BE2C (cell line): ENCODE results near the gene NXPH4.

Experiments used
- DNase-seq: peaks from one replicate; pipeline ENCODE4 v3.0.0-alpha.2; 2020
- H3K27me3 ChIP-seq: fragments of 250-450 bp; sonication (Bioruptor Pico); 2 replicates; pipeline ENCODE4 v1.5.1; 2020; ENCODE audit warnings: mild to moderate bottlenecking
- H3K36me3 ChIP-seq: fragments of 250-450 bp; sonication (Bioruptor Pico); 2 replicates; pipeline ENCODE4 v1.5.1; 2020; ENCODE audit warnings: mild to moderate bottlenecking
- H3K4me1 ChIP-seq: fragments of 250-450 bp; sonication (Bioruptor Pico); 2 replicates; pipeline ENCODE4 v1.5.1; 2020
- H3K4me3 ChIP-seq: 2 replicates; pipeline ENCODE4 v1.5.1; 2011; ENCODE audit warnings: low read depth, low read length
- H3K9me3 ChIP-seq: fragments of 250-450 bp; sonication (Bioruptor Pico); 2 replicates; pipeline ENCODE4 v1.5.1; 2020
- CTCF ChIP-seq: IDR thresholded peaks from 2 replicates; pipeline ENCODE4 v1.5.1; 2012; ENCODE audit warnings: mild to moderate bottlenecking, low read depth, low read length

NXPH4 gene

GRCh38 chr12:57198329-57198728, 18.3 kb upstream of the NXPH4 start:
- Histone ChIP-seq H3K27me3 (no peaks in the 10 kb centered on the region), H3K36me3 (no peaks in the 10 kb centered on the region), H3K4me1 (no peaks in the 10 kb centered on the region), H3K9me3 (no peaks in the 10 kb centered on the region), H3K4me3 (no peak overlapping the region)
- no peak for TF ChIP-seq CTCF
- DNase-seq, result no peak

GRCh38 chr12:57199191-57199590, 17.4 kb upstream of the NXPH4 start:
- Histone ChIP-seq H3K9me3 (no peaks in the 10 kb centered on the region), H3K4me1 (no peaks in the 10 kb centered on the region), H3K36me3 (no peaks in the 10 kb centered on the region), H3K27me3 (no peaks in the 10 kb centered on the region), H3K4me3 (no peak overlapping the region)
- no peak for DNase-seq
- no peak for TF ChIP-seq CTCF

GRCh38 chr12:57200497-57200896, 16.1 kb upstream of the NXPH4 start:
- H3K27me3 ChIP-seq, result no peaks in the 10 kb centered on the region
- H3K4me3 ChIP-seq, result no peak overlapping the region

GRCh38 chr12:57201219-57201618, 15.4 kb upstream of the NXPH4 start:
- TF ChIP-seq CTCF, result no peak
- no peak for DNase-seq
- no peaks in the 10 kb centered on the region for H3K36me3 ChIP-seq
- no peaks in the 10 kb centered on the region for H3K27me3 ChIP-seq
- H3K4me3 ChIP-seq, result no peak overlapping the region
- H3K9me3 ChIP-seq, result no peaks in the 10 kb centered on the region
- H3K4me1 ChIP-seq, result no peaks in the 10 kb centered on the region

More at GRCh38 chr12:57200497-57200896, 16.1 kb upstream of the NXPH4 start:
- DNase-seq, result no peak
- no peak for TF ChIP-seq CTCF
- Histone ChIP-seq H3K36me3 (no peaks in the 10 kb centered on the region), H3K9me3 (no peaks in the 10 kb centered on the region), H3K4me1 (no peaks in the 10 kb centered on the region)

GRCh38 chr12:57201631-57202030, 15.0 kb upstream of the NXPH4 start:
- no peaks in the 10 kb centered on the region for H3K36me3 ChIP-seq
- H3K27me3 ChIP-seq, result no peaks in the 10 kb centered on the region
- no peaks in the 10 kb centered on the region for H3K9me3 ChIP-seq
- TF ChIP-seq CTCF, result no peak
- H3K4me1 ChIP-seq, result no peaks in the 10 kb centered on the region
- no peak for DNase-seq
- no peak overlapping the region for H3K4me3 ChIP-seq

GRCh38 chr12:57202321-57202720, 14.3 kb upstream of the NXPH4 start:
- TF ChIP-seq CTCF, result no peak
- Histone ChIP-seq H3K36me3 (no peaks in the 10 kb centered on the region), H3K27me3 (no peaks in the 10 kb centered on the region), H3K4me3 (no peak overlapping the region), H3K4me1 (no peaks in the 10 kb centered on the region), H3K9me3 (no peaks in the 10 kb centered on the region)
- no peak for DNase-seq
